Neural cell (in vitro differentiated cells): ENCODE results near the gene SLFN12L. TPM values are rescaled to one million over a fixed set of nuclear protein-coding genes. Genes with fewer than 3 reads are reported as not detected.

Source experiments
- H2AFZ ChIP-seq: fragments of 200-600, 300-800 bp; sonication (generic), shearing (Covaris generic); 2 replicates; pipeline ENCODE4 v1.6.0; 2014; ENCODE audit warnings: low read depth, mild to moderate bottlenecking, antibody characterized with exemption, low read length, moderate library complexity
- H3F3A ChIP-seq: fragments of 200-600 bp; shearing (Covaris generic); 2 replicates; pipeline ENCODE4 v1.6.1; 2016; ENCODE audit warnings: mild to moderate bottlenecking, moderate library complexity, mixed read lengths, antibody characterized with exemption, low read length; ENCODE audit not compliant: insufficient read depth, poor library complexity, severe bottlenecking
- H3K27ac ChIP-seq: fragments of 200-600, 300-800 bp; sonication (generic), shearing (Covaris generic); 2 replicates; pipeline ENCODE4 v1.5.1; 2014; ENCODE audit warnings: mild to moderate bottlenecking, low read length, moderate library complexity
- H3K27me3 ChIP-seq: fragments of 300-800, 200-600 bp; sonication (generic), shearing (Covaris generic); 2 replicates; pipeline ENCODE4 v1.6.0; 2014; ENCODE audit warnings: mild to moderate bottlenecking, low read depth, low read length, moderate library complexity; ENCODE audit not compliant: insufficient read depth
- H3K36me3 ChIP-seq: fragments of 300-800, 200-600 bp; sonication (generic), shearing (Covaris generic); 2 replicates; pipeline ENCODE4 v1.5.1; 2014; ENCODE audit warnings: mild to moderate bottlenecking, antibody characterized with exemption, low read length, moderate library complexity; ENCODE audit not compliant: insufficient read depth
- H3K4me2 ChIP-seq: fragments of 300-800, 200-600 bp; sonication (generic), shearing (Covaris generic); 2 replicates; pipeline ENCODE4 v1.6.0; 2014; ENCODE audit warnings: mild to moderate bottlenecking, low read length
- H3K4me3 ChIP-seq: fragments of 300-800, 200-600 bp; sonication (generic), shearing (Covaris generic); 2 replicates; pipeline ENCODE4 v1.5.1; 2014; ENCODE audit warnings: mild to moderate bottlenecking, low read length, moderate library complexity
- H3K79me2 ChIP-seq: fragments of 200-600 bp; shearing (Covaris generic); replicated peaks from 2 replicates; pipeline ENCODE4 v1.6.0; 2014; ENCODE audit warnings: mild to moderate bottlenecking, low read length, moderate library complexity; ENCODE audit not compliant: insufficient read depth
- H3K9ac ChIP-seq: fragments of 300-800, 200-600 bp; sonication (generic), shearing (Covaris generic); 2 replicates; pipeline ENCODE4 v1.6.1; 2016; ENCODE audit warnings: mild to moderate bottlenecking, low read length, mixed read lengths
- H3K9me2 ChIP-seq: fragments of 200-600 bp; shearing (Covaris generic); 2 replicates; pipeline ENCODE4 v1.6.1; 2016; ENCODE audit warnings: mild to moderate bottlenecking, low read length, mixed read lengths; ENCODE audit not compliant: insufficient read depth
- H3K9me3 ChIP-seq: fragments of 200-600, 300-800 bp; sonication (generic), shearing (Covaris generic); 2 replicates; pipeline ENCODE4 v1.6.1; 2016; ENCODE audit warnings: mild to moderate bottlenecking, mixed run types, low read length, moderate library complexity, mixed read lengths
- H4K20me1 ChIP-seq: fragments of 200-600 bp; shearing (Covaris generic); 2 replicates; pipeline ENCODE4 v1.6.1; 2016; ENCODE audit warnings: mild to moderate bottlenecking, mixed run types; ENCODE audit not compliant: insufficient read depth
- CTCF ChIP-seq: fragments of 450-650 bp; IDR thresholded peaks from 2 replicates; pipeline ENCODE4 v1.5.1; 2014; ENCODE audit warnings: antibody characterized with exemption, mild to moderate bottlenecking, moderate library complexity; ENCODE audit not compliant: poor library complexity, severe bottlenecking
- EP300 ChIP-seq: fragments of 450-650 bp; conservative IDR thresholded peaks from 2 replicates; pipeline ENCODE4 v1.6.1; 2014; ENCODE audit warnings: antibody characterized with exemption, mild to moderate bottlenecking, moderate library complexity; ENCODE audit not compliant: poor library complexity, severe bottlenecking
- EZH2 ChIP-seq: fragments of 200-600, 300-800 bp; shearing (Covaris generic), sonication (generic); IDR thresholded peaks from 2 replicates; pipeline ENCODE4 v1.6.1; 2014; ENCODE audit warnings: antibody characterized with exemption, low read length, borderline replicate concordance, mild to moderate bottlenecking; ENCODE audit not compliant: insufficient read depth, poor library complexity, severe bottlenecking
- MXI1 ChIP-seq: fragments of 450-650 bp; conservative IDR thresholded peaks from 2 replicates; pipeline ENCODE4 v1.6.1; 2014; ENCODE audit warnings: antibody characterized with exemption, mild to moderate bottlenecking; ENCODE audit not compliant: poor library complexity, severe bottlenecking
- POLR2AphosphoS5 ChIP-seq: IDR thresholded peaks from 2 replicates; pipeline ENCODE4 v1.6.1; 2012
- RAD21 ChIP-seq: fragments of 450-650 bp; conservative IDR thresholded peaks from 2 replicates; pipeline ENCODE4 v1.6.1; 2014; ENCODE audit warnings: antibody characterized with exemption, mild to moderate bottlenecking, moderate library complexity
- REST ChIP-seq: IDR thresholded peaks from 2 replicates; pipeline ENCODE4 v1.6.1; 2012; ENCODE audit warnings: borderline replicate concordance
- SMC3 ChIP-seq: fragments of 450-650 bp; conservative IDR thresholded peaks from 2 replicates; pipeline ENCODE4 v1.6.1; 2014; ENCODE audit warnings: antibody characterized with exemption, mild to moderate bottlenecking, moderate library complexity; ENCODE audit not compliant: poor library complexity
- TAF1 ChIP-seq: IDR thresholded peaks from 2 replicates; pipeline ENCODE4 v1.6.1; 2012; ENCODE audit warnings: low read depth
- polyA plus RNA-seq: library from polyadenylated mRNA; depleted of rRNA; stranded (reverse); fragments of >200 nt; gene quantifications from 2 replicates; pipeline ENCODE4 v1.2.3, GENCODE V29; 2014

SLFN12L gene
- polyA plus RNA-seq, 1 donor from 2014 or later = not detected

GRCh38 chr17:35486920-35487732 lies 50.4 kb downstream of the SLFN12L start:
- Histone ChIP-seq H3K4me2 (no peak overlapping the region), H2AFZ (no peak overlapping the region), H3K27me3 (peaks cover 100% of the 10 kb centered on the region), H3K9me2 (no peaks in the 10 kb centered on the region), H3F3A (no peaks in the 10 kb centered on the region), H3K27ac (no peak overlapping the region), H4K20me1 (no peaks in the 10 kb centered on the region), H3K4me3 (peak overlapping the region; percentile 46), H3K9me3 (peaks cover 22% of the 10 kb centered on the region), H3K36me3 (no peaks in the 10 kb centered on the region), H3K9ac (no peak overlapping the region), H3K79me2 (no peaks in the 10 kb centered on the region)
- TF ChIP-seq CTCF (no peak), SMC3 (no peak), MXI1 (no peak), RAD21 (no peak), TAF1 (no peak)

GRCh38 chr17:35479271-35479670 lies 58.2 kb downstream of the SLFN12L start:
- H3K4me2 ChIP-seq = no peak overlapping the region

More at GRCh38 chr17:35479271-35479670, 58.2 kb downstream of the SLFN12L start:
- no peak overlapping the region for H3K27ac ChIP-seq
- H3K79me2 ChIP-seq = no peaks in the 10 kb centered on the region
- TF ChIP-seq EP300 = no peak
- no peak for TF ChIP-seq REST
- no peak for TF ChIP-seq EZH2
- TF ChIP-seq SMC3 = no peak
- TF ChIP-seq CTCF = no peak
- TF ChIP-seq TAF1 = no peak
- TF ChIP-seq POLR2AphosphoS5 = no peak
- TF ChIP-seq MXI1 = no peak
- no peak for TF ChIP-seq RAD21
- H3F3A ChIP-seq = no peaks in the 10 kb centered on the region
- H3K9me2 ChIP-seq = no peaks in the 10 kb centered on the region
- peaks cover 62% of the 10 kb centered on the region for H3K27me3 ChIP-seq
- no peak overlapping the region for H3K4me3 ChIP-seq
- H2AFZ ChIP-seq = no peak overlapping the region
- peaks cover under 1% of the 10 kb centered on the region for H3K9me3 ChIP-seq
- no peak overlapping the region for H3K9ac ChIP-seq
- no peaks in the 10 kb centered on the region for H3K36me3 ChIP-seq
- H4K20me1 ChIP-seq = no peaks in the 10 kb centered on the region
